ENCODE results near the gene EIF3K.

DNA sequence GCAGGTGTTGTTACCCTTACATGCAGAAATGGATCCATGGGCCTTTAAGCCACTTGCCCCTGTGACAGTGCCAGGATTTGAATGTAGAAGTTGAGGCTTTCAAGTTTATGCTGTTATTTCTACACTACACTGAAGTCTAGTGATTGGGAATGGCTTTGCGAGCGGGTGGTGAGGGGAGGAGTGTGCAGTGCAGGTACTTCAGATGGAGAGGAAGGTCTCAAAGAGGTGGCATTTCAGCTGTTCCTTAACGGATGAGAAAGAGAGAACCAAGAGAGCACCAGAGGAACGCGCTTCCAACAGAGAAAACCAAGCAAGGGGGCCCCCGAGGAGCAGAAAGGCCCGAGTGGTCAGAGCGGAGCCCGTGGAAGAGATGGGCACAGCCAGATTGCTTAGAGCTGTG, 41.7 kb downstream of the EIF3K start:
- TF ChIP-seq, protein P1, sequence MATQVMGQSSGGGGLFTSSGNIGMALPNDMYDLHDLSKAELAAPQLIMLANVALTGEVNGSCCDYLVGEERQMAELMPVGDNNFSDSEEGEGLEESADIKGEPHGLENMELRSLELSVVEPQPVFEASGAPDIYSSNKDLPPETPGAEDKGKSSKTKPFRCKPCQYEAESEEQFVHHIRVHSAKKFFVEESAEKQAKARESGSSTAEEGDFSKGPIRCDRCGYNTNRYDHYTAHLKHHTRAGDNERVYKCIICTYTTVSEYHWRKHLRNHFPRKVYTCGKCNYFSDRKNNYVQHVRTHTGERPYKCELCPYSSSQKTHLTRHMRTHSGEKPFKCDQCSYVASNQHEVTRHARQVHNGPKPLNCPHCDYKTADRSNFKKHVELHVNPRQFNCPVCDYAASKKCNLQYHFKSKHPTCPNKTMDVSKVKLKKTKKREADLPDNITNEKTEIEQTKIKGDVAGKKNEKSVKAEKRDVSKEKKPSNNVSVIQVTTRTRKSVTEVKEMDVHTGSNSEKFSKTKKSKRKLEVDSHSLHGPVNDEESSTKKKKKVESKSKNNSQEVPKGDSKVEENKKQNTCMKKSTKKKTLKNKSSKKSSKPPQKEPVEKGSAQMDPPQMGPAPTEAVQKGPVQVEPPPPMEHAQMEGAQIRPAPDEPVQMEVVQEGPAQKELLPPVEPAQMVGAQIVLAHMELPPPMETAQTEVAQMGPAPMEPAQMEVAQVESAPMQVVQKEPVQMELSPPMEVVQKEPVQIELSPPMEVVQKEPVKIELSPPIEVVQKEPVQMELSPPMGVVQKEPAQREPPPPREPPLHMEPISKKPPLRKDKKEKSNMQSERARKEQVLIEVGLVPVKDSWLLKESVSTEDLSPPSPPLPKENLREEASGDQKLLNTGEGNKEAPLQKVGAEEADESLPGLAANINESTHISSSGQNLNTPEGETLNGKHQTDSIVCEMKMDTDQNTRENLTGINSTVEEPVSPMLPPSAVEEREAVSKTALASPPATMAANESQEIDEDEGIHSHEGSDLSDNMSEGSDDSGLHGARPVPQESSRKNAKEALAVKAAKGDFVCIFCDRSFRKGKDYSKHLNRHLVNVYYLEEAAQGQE (IDR thresholded peaks at IDR 0.05; ENCODE audit: insufficient read depth in 1 of 2, low read depth in 2 of 2, low read length in 2 of 2): no peak
- TF ChIP-seq TAF1 (IDR thresholded peaks at IDR 0.05; ENCODE audit: borderline replicate concordance, insufficient read depth, low read length) (no peak), POLR2AphosphoS5 (IDR thresholded peaks at IDR 0.05; ENCODE audit: low read depth, low read length) (no peak), SIN3A (IDR thresholded peaks at IDR 0.05; ENCODE audit: borderline replicate concordance, insufficient read depth, low read length) (no peak)
